ENCODE measurements around the gene PHC2.
A peak's percentile ranks its signal among the peaks of the same experiment; 100 is the strongest.
"Not testable (repeated sequence)": the region's sequence is repeated elsewhere in the genome, so short reads cannot be mapped to it uniquely, and the experiment has no call there.

PHC2 gene

DNA sequence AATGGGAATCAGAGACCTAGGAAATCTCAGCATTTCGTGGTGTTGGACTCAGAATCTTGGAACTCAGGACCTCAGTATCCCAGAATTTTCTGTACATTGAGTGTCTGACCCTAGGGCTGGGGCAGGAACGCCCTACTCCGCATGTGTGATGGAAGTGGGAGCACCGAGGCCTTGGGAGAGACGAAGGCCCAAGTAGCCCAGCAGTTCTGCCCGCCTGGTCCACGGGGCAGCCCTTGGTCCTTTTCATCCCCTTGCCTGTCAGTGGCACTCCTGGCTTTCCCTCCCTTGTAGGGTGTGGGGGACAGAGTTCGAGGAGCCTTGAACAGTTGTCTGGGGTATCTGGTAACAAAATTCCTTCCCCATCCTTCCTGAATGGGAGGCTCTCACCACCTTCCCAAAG, 120.2 kb downstream of the PHC2 start:
- no peak for DNase-seq (ENCODE audit: low read depth)

DNA sequence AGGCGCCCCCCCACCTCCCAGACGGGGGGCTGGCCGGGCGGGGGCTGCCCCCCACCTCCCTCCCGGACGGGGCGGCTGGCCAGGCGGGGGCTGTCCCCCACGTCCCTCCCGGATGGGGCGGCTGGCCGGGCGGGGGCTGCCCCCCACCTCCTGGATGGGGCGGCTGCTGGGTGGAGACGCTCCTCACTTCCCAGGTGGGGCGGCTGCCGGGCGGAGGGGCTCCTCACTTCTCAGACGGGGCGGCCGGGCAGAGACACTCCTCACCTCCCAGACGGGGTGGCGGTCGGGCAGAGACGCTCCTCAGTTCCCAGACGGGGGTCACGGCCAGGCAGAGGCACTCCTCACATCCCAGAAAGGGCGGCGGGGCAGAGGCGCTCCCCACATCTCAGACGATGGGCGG, 121.5 kb downstream of the PHC2 start:
- DNase-seq (ENCODE audit: low read depth) = not testable (repeated sequence)

DNA sequence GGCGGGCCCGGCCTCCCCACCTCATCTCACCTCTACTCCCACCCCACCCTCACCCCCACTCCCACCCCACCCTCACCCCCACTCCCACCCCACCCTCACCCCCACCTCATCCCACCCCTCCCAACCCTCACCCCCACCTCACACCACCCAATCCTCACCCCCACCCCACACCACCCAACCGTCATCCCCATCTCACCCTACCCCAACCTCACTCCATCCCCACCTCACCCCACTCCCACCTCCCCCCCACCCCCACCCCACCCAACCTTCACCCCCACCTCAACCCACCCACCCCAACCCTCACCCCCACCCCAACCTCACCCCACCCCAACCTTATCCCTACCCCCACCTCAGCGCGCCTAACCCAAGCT, 123.4 kb downstream of the PHC2 start:
- no peak for DNase-seq (ENCODE audit: low read depth)

DNA sequence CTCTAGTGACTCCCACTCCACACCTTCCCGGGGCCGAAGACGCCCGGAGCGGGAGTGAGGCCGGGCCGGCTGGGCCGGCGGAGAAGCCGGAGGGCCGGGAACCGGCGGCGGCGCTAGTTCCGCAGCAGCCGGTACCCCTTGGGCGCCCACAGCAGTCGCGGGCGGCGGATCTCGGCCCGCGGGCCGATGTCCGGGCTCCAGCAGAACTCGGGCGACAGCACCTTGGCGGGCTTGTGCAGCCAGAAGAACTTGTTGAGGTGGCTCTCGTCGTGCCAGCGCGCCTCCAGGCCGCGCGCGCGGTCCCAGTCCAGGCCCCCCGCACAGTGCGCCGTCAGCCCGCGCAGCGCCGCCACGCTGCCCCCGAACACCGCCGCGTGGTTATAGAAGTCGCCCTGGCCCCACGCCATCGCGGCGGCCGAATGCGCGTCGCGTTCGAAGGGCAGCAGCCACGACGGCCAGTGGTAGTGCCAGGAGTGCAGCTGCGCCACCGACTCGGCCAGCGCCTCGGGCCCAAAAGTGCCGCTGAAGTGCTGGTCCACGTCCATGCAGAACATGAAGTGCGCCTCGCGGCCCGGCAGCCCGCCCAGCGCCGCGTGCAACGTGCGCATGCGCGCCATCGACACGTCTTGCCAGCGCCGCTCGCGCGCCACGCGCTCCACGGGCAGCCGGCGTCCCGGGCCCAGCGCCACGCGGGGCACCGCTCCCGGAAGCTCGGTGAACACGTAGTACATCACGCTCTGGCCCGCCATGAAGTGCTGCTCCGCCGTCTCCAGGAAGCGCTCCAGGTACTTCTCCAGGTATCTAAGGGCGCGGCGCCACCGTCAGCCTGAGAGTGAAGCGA, 124.0 kb downstream of the PHC2 start:
- no peak for DNase-seq (ENCODE audit: low read depth)

DNA sequence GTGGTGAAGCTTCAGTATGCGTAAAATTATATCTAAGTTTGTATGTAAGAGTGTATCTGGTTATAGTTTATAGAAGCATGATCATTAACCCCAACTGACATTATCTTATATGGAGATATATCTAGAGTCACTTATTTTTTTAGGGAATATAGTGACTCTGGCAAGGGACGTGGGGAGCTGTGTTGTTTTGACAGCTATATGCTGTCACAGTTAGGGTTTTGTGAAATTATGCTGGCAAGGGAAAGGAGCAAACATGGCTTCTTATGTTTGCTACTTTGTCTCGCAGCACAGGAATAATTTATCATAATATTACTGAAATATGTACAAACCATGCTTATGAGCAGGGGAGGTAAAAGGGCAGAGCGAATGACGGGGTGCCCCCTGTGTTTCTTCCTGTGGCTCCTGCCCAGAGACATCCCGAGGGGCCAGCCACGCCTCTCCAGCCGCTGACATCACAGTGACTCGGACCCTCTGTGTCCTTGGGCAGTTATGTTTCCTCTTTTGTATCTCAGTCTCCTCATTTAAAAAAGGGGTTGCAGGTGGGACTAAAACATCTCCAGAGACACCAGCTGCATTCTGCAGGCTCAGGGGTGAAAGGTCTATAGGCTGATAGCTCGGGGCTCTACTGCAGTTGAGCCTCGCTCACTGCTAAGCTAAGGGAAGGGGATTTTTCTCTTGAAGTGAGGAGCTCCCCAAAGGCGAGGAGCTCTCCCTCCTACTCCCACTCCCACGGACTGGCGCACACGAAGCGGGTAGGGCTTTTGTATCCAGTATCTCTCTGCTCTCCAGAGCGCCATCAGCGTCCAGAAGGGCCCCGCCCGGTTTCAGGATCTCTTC, 124.9 kb downstream of the PHC2 start:
- no peak for DNase-seq (ENCODE audit: low read depth)

DNA sequence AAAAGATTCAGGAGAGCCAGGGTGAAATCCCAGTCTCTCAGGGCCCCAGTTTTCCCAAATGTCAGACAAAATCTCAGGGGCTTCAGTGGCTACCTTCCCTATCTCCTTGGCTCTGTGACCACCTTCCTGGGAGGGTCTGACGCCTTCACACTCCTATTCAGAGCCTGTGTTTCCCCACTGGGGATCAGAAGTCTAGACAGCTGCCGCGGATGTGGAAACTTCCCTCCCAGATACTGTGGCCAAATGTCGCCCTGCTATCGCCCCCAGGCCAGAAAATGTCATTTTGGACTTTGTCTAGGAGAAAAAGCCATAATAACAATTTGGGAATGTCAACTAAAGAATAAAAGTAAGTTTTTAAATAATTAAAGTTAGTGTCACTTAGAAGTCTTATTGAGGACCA, 125.9 kb downstream of the PHC2 start:
- DNase-seq (ENCODE audit: low read depth) = no peak

DNA sequence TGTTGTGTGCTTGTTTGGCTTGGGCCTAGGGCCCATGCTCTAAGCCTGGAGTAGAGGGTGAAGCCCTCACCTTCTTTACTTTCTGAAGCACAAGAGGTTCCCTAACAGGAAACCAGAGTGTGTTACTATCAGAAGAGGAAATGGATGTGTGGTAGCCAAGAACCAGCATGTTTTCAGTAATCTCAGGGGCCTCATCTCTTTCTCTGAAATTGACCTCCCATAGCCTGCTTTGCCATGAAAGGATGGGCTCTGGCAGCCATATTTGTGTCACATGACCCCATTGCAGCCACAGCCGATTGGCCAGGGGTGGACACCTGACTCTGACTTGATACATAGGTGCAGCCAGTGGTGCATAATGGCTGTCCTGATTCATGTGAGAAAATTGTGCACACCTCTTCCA, 128.6 kb downstream of the PHC2 start:
- no peak for DNase-seq (ENCODE audit: low read depth)

DNA sequence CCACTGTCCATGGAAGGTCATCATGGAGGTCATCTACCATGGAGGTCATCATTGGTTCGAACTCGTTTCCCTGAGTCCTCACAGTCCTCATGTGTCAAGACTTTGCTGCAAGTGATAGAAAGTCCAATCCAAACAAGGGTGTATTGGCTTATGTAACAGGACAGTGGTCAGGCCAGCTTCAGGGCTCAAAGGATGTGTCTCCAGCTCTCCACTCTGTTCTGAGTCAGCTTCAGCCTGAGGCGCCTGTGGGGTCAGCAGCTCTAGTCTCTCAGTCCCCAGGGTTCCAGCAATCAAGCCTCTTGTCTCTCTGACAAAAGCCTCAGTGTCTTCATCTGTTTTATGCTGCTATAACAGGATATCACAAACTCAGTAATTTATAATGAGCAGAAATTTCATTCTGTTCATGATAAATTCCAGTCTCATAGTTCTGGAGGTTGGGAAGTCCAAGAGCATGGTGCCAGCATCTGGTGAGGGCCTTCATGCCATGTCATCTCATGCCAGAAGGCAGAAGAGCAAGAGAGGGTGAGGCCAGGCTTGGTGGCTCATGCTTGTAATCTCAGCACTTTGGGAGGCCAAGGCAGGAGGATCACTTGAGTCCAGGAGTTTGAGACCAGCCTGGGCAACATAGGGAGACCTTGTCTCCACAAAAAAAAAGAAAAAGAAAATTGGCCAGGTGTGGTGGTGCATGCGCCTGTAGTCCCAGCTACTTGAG, 129.5 kb downstream of the PHC2 start:
- no peak for DNase-seq (ENCODE audit: low read depth)

DNA sequence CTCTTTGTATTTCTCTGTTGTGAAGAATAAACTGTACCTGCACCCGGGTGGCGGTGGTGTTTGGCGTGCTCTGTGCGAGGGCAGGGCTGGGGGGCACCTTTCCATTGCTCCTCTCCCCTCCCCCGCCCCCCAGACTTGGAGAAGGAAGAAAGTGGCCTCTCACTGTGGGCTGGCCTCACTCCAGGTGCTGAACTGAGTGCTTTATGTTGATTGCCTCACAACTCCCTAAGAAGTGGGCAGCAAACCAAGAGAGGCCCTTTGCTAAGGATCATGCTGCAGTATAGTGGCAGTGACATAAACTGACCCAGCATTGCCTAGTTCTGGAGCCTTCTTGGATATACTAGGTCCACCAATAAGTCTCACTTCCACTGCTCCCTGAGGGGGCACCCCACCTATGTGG, 130.2 kb downstream of the PHC2 start:
- DNase-seq (ENCODE audit: low read depth) = no peak

DNA sequence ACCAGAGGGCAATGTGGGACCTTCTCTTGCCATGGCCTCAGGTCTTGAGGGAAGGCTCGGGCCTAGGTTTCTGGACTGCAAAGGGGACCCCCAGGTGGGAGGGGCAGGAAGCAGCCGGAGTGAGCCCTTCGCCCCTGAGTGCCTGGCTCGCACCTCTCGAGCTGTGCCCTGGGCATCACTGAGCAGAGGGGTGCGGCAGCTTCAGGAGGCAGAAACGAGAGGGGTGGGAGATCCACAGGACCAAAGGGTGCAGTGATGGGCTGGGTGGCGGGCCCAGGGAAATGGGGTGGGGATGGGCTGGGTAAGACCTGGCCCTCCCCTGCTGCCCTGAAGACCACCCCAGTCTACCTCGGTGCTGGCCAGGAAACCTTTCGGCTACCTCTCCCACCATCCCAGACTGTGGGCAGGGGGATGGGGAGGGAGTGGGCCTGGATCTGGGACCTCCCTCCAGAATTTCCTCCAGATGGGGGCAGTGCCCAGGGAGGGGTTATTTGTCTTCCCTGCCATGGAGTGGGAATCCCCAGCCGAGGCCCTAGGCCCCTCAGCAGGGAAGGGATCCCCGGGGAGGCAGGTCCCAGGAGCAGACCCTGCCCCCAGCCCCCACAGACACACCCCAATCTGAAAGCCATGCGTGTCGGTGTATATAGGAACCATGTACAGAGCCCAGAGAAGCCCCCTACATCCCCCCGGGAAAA, 131.3 kb downstream of the PHC2 start:
- DNase-seq (ENCODE audit: low read depth) = no peak

DNA sequence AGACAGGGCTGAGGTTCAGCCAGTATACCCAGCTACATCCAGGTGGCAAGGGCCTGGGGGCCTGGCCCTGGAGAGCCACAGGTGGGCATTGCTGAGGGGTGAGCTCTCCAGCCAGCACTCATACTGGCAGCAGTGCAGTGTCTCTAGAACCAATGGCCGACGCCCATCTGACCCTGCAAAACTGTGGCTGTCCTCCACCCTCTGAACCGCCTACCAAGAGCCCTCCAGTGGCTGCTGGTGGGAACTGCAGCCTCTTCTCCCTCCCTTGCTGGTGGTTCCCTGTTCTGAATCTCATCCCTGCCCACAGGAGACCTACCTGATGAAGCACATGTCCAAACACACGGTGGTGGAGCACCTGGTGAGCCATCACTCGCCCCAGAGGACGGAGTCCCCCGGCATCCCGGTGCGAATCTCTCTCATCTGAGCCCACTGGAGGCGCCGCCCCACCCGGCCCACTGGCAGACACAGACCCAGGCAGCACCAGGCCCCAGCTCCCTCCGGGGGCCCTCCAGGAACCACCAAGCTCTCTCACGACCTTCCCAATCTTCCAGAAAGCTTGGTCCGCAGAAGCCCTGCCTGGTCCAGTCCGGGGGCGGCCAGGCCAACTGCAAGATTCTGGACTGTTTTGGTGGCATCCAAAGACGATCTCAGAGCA, 132.1 kb downstream of the PHC2 start:
- peak; percentile 33 for DNase-seq (ENCODE audit: low read depth)

DNA sequence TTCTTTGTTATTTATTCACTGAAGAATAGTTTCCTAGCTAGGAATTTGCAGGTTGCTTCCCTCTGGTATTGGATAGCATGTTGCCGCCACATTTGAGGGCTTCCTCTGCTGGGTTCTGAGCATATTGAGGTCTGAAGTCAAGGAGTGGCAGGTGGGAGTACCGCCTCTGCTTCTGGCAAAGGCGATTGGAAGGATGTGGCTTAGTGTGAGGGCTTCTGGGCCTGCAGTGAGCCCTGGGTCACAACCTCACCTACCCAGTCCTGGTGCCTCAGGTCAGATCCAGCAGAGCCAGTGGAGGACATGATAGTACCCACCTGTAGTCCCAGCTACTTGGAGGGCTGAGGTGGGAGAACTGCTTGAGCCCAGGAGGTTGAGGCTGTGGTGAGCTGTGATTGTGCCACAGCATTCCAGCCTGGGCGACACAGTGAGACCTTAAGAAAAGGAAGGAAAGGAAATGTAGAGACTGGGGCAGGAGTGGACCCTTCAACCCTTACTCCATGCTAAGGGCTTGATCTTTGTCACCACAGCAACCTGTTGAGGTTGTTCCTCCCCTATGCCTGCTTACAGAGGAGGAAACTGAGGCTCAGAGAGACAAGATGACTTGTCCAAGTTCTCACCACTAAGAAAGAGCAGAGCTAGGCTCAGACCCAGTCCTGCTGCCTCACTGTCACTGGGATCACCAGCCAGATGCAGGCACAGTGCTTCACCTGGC, 132.8 kb downstream of the PHC2 start:
- DNase-seq (ENCODE audit: low read depth) = no peak

DNA sequence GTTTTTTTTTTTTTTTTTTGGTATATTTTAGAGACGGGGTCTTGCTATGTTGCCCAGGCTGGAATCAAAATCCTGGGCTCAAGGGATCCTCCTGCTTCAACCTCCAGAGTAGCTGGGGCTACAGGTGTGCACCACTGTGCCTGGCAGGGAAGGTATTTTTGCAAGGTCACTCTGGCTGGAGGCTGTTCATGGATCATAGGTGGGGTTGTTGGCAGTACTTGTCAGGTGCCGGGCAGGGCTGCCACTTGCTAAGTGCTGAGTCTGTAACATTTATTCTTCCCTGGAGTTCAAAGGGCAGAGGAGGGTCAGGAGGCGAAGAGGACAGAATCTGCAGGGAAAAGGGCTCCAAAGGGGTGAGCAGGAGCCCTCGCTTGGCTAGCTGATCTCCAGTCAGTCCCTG, 134.1 kb downstream of the PHC2 start:
- no peak for DNase-seq (ENCODE audit: low read depth)

DNA sequence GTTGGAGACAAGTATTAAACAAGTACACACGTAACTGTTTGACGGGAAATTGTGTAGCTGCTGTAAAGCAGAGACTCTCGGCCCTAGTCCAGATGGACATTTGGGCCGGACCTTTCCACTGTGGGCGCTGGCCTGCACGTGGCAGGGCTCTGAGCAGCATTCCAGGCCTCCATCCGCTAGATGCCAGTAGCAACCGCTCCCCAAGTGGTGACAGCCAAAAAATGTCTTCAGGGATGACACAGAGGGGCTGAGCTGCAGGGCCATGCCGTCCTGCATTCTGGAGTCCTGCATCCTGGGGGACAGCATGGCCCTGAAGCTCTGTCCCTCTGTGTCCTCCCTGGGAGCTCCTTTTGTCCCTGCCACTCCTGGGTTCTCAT, 134.8 kb downstream of the PHC2 start:
- DNase-seq (ENCODE audit: low read depth) = no peak

DNA sequence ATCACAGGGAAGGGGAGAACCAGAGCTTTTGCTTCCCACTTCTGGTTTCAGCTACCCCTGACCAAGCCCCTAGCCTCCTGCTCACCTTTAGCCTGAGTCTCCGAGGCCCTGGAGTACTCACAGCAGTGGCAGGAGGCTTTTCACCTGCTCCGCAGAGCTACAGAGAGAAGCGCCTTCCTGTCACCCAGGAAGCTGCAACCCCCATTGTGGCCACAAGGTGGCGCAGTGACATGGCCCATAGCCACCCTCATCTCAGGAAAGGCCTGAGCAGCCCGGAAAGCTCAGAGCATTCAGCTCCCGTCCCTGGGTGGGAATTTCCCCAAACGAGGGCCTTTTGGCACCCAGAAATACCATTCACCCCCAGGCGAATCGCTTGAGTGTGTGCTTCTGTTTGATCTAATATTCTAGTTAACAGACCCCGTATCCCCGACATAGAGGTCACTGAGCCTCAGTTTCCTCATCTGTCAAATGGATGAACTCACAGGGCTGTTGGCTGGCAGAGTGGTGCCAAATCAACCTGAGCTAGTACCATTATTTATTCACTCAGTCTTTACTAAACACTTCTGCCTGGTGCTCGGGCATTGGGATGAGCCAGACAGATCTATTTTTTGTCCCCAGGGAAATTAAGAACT, 135.3 kb downstream of the PHC2 start:
- peak; percentile 74 for DNase-seq (ENCODE audit: low read depth)

DNA sequence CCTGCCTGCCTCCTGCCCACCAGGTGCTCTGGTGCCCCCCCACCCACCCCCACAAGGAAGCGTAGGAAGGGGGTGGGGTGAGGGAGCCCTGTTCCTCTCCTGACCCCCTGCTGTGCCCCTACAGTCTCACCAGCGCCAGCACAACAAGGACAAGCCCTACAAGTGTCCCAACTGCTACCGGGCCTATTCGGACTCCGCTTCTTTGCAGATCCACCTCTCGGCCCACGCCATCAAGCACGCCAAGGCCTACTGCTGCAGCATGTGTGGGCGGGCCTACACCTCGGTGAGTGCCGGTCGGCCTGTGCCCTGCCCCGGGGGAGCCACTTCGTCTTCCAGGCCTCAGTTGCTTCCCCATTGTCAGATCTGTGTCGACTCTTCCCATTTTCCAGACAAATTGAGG, 135.9 kb downstream of the PHC2 start:
- no peak for DNase-seq (ENCODE audit: low read depth)

DNA sequence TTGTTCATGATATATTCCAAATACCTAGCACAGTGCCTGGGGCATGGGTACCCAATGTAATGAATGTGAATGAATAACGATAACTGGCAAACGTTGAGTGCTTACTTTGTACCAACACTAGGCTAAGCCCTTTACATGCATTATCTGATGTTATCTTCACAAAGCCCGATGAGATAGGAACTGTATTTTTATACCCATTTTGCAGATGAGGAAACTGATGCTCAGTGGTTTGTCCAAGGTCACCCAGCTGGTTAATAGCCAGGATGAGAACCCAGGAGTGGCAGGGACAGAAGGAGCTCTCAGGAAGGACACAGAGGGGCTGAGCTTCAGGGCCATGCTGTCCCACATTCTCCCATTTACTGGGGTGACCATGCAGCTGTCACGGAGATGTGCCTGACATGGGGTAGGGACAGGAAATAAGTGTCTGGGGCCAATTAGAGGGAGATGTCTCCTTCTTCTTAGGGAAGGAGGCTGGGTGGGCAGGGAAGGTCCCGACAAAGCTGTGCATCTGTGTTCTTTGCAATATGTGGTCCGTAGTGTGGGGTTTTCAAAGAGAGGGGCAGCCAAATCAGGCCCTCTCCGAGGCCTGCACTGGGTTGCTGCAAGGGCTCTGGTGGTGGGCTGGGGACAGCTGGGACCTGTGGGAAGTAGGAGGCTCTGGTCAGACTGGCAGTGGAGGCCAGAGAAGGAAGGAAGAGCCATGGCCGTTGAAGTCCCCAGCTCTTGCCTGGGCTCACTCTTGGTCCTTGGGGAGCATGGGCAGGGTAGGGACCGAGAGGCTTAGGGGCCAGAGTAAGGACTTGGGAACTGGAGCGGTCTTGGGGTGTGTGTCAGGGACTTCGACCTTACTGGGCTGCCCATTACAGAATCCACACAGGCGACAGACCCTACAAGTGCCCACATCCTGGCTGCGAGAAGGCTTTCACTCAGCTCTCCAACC, 136.6 kb downstream of the PHC2 start:
- DNase-seq (ENCODE audit: low read depth) = no peak

DNA sequence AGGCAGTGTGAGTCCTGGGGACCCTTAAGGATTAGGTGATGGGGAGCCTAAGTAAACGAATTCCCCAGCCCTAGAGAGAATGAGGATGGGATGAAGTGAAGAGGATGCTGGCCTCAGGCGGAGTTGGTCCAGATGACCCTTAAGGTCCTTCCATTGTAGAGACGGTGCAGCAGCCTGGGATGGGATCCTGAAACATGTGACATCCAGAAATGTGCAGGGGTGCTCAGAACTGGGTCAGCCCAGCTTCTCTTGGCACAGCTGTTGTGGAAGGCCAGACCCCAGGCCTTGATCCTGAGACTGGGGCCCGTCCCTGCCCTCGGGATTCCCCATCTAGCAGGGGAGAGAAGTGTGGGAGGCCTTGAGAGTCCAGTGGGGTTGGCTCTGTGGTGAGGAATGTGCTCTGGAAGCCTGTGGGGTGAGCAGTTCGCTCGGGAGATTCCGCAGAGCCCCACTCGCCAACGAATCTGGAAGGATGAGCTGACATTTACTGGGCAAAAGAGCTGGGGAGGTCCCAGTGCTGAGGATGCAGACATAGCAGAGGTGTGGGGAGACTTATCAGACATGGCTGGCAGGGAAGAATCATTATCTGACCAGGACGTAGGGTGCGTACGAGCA, 138.1 kb downstream of the PHC2 start:
- no peak for DNase-seq (ENCODE audit: low read depth)

DNA sequence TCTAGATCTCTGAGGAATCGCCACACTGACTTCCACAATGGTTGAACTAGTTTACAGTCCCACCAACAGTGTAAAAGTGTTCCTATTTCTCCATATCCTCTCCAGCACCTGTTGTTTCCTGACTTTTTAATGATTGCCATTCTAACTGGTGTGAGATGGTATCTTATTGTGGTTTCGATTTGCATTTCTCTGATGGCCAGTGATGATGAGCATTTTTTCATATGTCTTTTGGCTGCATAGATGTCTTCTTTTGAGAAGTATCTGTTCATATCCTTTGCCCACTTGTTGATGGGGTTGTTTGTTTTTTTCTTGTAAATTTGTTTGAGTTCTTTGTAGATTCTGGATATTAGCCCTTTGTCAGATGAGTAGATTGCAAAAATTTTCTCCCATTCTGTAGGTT, 140.3 kb downstream of the PHC2 start:
- DNase-seq (ENCODE audit: low read depth) = not testable (repeated sequence)
